Activated CD4-positive, alpha-beta T cell treated with anti-CD3 and anti-CD28 coated beads, Interleukin-2, amount 50 U/mL, for 1 hour (primary cell): Measurements from ENCODE around the gene DLG4.
"Not testable (repeated sequence)": the region's sequence is repeated elsewhere in the genome, so short reads cannot be mapped to it uniquely, and the experiment has no call there.

Experiments used
- DNase-seq: peaks from one replicate; pipeline ENCODE4 v3.0.0-alpha.2; 2020

The DLG4 gene

DNA sequence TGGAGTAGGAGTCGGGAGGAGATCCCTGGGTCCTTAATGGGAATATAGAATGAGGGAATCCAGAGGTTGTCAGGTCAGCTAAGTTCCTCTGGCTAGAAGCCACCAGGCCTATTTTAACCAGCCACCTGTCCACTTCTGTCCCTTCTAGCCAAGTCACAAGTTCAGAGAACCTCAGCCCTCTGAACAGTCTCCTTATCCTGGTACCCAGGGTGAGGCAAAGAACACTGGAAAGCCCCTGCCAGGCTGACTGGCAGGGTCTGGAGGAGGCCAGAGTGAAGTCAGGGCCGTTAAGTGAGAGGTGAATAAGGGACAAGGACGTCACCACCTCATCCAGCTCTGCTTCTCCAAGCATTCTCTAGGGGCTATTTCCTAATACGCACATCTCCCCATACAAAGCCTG lies 29.2 kb upstream of the DLG4 start:
- DNase-seq, result no peak

GRCh38 chr17:7246779-7247178 lies 27.1 kb upstream of the DLG4 start:
- no peak for DNase-seq

- DNase-seq, result not testable (repeated sequence)
Measured at GRCh38 chr17:7243838-7244237, 24.2 kb upstream of the DLG4 start.

DNA sequence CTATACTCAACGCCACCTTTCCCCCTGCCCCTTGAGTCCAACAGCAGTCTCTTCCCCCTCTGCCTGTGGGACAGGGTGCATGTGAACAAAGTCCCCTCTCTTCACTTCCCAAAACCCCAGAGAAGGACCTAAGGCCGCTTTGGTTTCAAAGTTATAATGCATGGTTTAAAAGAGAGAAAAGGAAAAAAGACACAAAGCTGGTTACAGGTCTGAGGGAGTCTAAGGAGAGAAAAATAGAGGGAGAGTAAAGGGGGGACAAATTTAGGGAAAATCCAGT lies 23.8 kb upstream of the DLG4 start:
- DNase-seq, result no peak

- peak; percentile 93 for DNase-seq
Measured at GRCh38 chr17:7242717-7243452, 23.2 kb upstream of the DLG4 start.

GRCh38 chr17:7241783-7242716 lies 22.4 kb upstream of the DLG4 start, which contains the start of gene GABARAP:
Gene GABARAP (minus strand): TSS chr17:7242449. CDS start chr17:7242330, 119 bp downstream.
- DNase-seq, result peak; percentile 93

GRCh38 chr17:7241090-7241733 lies 21.6 kb upstream of the DLG4 start:
- DNase-seq, result no peak

GRCh38 chr17:7240375-7240774 lies 20.7 kb upstream of the DLG4 start:
- DNase-seq, result no peak

DNA sequence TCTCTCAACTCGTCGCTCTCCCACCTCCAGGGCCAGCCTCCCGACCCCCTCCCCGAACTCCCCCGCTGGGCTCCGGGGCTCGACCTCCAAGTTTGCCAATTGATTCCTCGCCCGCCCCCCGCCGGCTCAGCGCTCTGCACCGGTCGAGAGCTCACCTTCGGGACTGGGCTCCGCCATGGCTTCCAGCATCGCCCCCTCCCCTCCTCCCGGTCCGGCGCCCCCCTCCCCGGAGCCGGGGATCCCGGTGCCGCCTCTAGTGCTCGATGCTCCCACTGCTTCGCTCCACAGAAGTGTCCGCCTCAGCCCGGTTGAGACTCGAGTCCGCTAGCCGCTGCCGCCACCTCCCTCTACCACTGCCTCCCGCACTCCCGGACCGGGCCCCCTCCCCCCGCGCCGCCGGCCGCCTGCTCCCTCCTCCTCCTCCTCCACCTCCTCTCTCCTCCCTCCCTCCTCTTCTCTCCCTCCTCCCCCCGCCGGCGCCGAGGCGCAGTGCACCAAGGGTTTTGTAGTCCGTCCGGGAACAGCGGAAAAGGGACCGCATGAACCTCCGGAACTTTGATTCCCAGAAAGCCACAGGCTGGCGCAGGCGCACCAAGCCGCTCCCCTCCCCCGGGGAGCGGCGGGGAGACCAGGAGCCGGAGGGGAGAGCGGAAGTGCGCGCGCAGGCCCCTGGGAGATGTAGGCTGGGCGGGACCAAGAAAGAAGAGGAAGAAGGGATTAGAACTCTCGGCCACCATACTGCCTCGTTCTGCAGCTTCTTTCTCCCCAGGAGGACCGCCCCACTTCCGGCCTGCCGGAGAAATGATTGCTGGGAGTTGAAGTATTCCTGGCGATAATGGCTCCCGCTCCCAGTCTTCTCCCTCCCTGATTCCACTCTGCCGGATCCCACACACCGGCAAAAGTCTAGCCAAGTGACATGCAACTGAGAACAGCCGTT lies 19.7 kb upstream of the DLG4 start, which contains the start of gene PHF23:
TSS of gene PHF23 (minus strand) at position 367 of the 937 bp plus-strand sequence. CDS start at position 189, 178 bp downstream.
- DNase-seq, result peak; percentile 96

GRCh38 chr17:7238420-7239090 lies 18.9 kb upstream of the DLG4 start:
- DNase-seq, result no peak

GRCh38 chr17:7237761-7238419 lies 18.3 kb upstream of the DLG4 start:
- peak; percentile 79 for DNase-seq

DNA sequence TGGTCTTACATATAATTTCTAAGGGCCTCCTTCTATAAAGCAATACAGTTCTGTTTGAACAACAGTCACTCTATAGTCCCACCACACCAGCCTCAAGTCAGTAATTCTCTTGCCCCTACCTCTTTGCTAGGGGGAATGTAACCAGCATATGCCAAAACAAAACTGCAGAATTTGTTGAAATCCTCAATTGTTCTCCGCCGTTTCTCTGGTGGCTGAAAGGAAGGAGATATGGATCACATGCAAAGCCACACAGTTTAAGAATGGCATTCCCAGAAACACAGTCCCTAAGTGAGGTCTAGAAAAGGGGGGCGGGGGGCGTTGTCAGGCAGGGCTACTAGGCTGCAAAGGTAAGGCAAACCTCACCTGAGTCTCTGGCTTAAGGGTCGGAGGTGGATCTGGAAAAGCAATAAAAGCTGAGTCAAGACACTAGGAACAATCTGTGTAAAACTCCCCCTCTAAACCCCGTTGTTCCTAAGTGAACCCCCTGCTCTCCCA lies 17.7 kb upstream of the DLG4 start:
- DNase-seq, result no peak

GRCh38 chr17:7236808-7237207 lies 17.2 kb upstream of the DLG4 start:
- no peak for DNase-seq

DNA sequence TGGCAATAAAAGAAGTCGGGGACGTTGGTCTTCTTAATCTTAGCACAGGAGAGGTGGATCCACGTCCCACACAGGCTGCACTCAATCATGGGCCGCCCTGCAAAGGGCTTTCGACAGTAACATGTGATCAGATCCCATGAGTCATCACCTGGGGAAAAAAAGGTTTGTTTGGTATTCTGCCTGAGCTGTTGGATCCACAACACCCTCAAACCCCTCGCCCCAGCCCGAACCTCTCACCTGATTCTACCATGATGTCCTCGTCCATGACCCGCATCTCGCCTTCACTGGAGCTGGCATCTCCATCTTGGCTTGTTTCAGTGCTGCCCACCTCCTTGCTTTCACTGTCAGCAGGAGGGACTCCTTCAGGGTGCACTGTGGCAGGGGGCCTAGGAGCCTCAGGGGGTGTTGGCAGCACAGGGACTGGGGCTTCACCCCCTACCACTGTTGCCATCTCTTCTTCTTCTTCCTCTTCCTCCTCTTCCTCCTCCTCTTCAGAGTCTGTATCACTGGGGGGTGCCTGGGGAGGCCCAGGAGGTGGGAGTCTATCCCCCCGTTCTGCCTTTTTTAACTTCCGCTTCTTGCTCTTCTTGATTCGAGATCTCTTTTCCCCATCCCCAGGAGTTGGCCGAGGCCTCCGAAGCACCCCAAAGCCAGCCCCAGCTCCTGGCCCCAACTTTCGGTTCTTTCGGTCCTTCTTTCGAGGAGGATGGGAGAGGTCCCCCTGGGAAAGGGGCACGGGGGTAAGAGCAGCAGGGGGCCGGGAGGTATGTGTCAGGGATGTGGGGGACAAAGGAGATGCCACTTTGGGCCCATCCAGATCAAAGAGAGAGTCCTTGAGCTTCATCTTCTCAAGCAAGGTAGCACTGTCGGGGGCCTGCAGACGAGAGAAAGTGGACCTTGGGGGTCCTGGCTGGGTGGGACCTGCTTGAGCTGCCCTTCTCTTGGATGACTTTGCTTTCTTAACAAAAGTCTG lies 16.3 kb upstream of the DLG4 start:
- no peak for DNase-seq

DNA sequence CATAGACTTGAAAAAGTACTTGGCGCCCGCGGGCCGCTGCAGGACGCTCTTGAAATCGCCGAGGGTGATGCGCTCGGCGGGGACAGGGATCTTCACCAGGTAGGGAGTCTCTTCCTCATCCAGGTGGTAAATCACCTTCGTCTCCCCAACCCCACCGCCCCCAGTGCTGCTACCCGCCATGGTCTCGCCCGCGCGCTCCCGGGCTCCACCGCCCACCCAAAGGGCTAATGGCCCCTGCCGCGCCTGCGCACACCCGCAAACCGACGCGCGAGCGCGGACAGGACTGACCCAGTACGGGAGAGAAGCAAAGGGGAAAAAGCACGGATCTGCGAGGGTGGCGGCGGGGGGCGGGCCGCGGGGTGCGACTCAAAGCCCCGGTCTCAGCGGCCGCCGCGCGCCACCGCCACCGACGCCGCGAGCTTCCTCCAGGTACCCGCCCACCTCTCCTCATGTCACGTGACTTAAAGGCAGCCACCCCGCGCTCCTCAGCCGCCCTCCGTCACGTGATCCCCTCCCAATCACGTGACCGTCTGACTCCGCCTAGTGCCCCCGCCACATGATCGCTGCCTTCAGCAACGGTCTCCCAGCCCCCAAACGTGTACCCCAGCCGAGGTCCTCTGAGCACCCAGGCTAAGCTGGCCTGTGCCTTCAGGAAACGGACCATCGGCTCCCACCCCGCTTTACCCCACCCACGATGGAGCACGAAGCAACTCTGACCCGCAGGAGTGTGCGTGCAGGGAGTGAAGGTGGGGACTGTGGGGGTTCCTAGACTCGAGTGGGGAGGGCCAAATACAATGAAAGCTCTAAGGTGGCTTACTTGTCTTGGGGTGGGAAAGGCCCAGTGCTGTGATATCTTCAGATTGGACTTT lies 14.7 kb upstream of the DLG4 start, which contains the start of gene DVL2:
TSS of gene DVL2 (minus strand) at position 435 of the 869 bp plus-strand sequence. CDS start at position 180, 255 bp downstream.
- peak; percentile 92 for DNase-seq

- DNase-seq, result no peak
Measured at GRCh38 chr17:7233701-7234082, 14.1 kb upstream of the DLG4 start.

- no peak for DNase-seq
Measured at GRCh38 chr17:7232114-7232513, 12.5 kb upstream of the DLG4 start.

DNA sequence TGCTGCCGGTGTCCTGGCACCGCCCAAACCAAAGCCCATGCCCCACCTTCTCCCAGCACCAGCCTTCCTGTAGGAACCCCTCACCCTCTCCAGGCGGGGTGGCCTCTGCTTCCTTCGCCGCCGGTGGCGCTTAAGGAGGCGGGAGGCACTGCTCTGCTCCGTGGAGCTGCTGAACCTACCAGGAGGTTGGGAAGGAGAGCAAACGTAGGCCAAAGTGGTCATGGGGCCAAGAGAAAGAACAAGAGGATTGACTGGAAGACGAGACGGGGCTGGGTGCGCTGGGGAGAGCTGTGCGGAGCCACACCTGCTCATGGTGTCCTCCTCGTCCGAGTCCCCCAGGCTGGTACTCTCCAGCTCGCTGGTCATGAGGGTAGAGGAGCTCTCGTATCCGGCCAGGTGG lies 9.9 kb upstream of the DLG4 start:
- no peak for DNase-seq

- no peak for DNase-seq
Measured at GRCh38 chr17:7228920-7229319, 9.3 kb upstream of the DLG4 start.
